Heart left ventricle (tissue), 16 donors: ENCODE measurements around the gene TIFAB. TPM values are rescaled to one million over a fixed set of nuclear protein-coding genes. Genes with fewer than 3 reads are reported as not detected.

ENCODE experiments used
- ATAC-seq, 4 donors: fragments of 200-7000 bp; cut with Tn5 transposase; one replicate each; pipeline ENCODE4 v1.9.1; 2020 to 2022; ENCODE audit warnings: moderate library complexity in 4 of 4, mild to moderate bottlenecking in 3 of 4, moderate number of reproducible peaks in 1 of 4
- DNase-seq, 5 donors: peaks; one replicate each; pipeline ENCODE4 v3.0.0-alpha.2; 2020
- H3K27ac ChIP-seq, 12 donors: fragments of 200-600 bp; sonication (generic) in 4 of 12; one replicate each; pipeline versions ENCODE4 v1.5.0 to v1.8.0; 2016 to 2022; ENCODE audit warnings: mild to moderate bottlenecking in 2 of 12
- H3K27me3 ChIP-seq, 9 donors: fragments of 200-600 bp; sonication (generic) in 2 of 9; one replicate each; pipeline versions ENCODE4 v1.5.1 to v1.8.0; 2016 to 2022; ENCODE audit warnings: mild to moderate bottlenecking in 3 of 9
- H3K36me3 ChIP-seq, 9 donors: fragments of 200-600 bp; sonication (generic) in 2 of 9; one replicate each; pipeline versions ENCODE4 v1.5.0 to v1.8.0; 2018 to 2022; ENCODE audit warnings: mild to moderate bottlenecking in 2 of 9
- H3K4me1 ChIP-seq, 12 donors: fragments of 200-600 bp; sonication (generic) in 4 of 12; one replicate each; pipeline versions ENCODE4 v1.5.0 to v1.8.0; 2016 to 2022; ENCODE audit warnings: mild to moderate bottlenecking in 3 of 12
- H3K4me3 ChIP-seq, 12 donors: fragments of 200-600 bp; sonication (generic) in 4 of 12; one replicate each; pipeline versions ENCODE4 v1.5.0 to v1.8.0; 2017 to 2022; ENCODE audit warnings: mild to moderate bottlenecking in 9 of 12, moderate library complexity in 4 of 12
- H3K9me3 ChIP-seq, 12 donors: fragments of 200-600 bp; sonication (generic) in 4 of 12; one replicate each; pipeline versions ENCODE4 v1.5.0 to v1.8.0; 2016 to 2022; ENCODE audit warnings: mild to moderate bottlenecking in 1 of 12
- CTCF ChIP-seq, 12 donors: fragments of 200-600 bp; sonication (generic) in 4 of 12; IDR thresholded peaks; one replicate each; pipeline versions ENCODE4 v1.5.0 to v1.8.0; 2018 to 2022; ENCODE audit warnings: antibody characterized with exemption in 12 of 12, mild to moderate bottlenecking in 5 of 12
- POLR2A ChIP-seq, 2 donors: fragments of 450-650 bp; IDR thresholded peaks; one replicate each; pipeline ENCODE4 v1.6.1; 2017; ENCODE audit warnings: antibody characterized with exemption in 2 of 2, mild to moderate bottlenecking in 2 of 2, moderate library complexity in 2 of 2
- WGBS, 4 donors: extraction: QIAGEN DNeasy Blood & Tissue Kit in 2 of 4; methylation state at CpG; one replicate each; pipeline versions ENCODE4 v1.1.5 to v1.1.7; 2013 to 2018; 5-methylcytosine and 5-hydroxymethylcytosine counted together
- intact Hi-C, 10 donors: fragments of 100-400 bp; cut with DNase I; formaldehyde crosslinking; loops; one replicate each; pipeline versions ENCODE4 v1.11.1 to v1.14.2; 2022
- polyA plus RNA-seq, 2 donors: library from polyadenylated mRNA; stranded (reverse); fragments of 200-250 nt; gene quantifications; one replicate each; pipeline ENCODE4 v1.2.3, GENCODE V29; 2013
- total RNA-seq, 9 donors: library from RNA; depleted of rRNA in 2 of 9; stranded (reverse); fragments of >200 nt in 2 of 9; fragmentation: NEBNext Ultra II Directional in 3 of 9; extraction: Animal tissue kit (Norgen Biotek cat#: 25700) in 3 of 9; gene quantifications; one replicate each; pipeline versions ENCODE4 v1.1.0 to v1.2.4, GENCODE V29; 2016 to 2023
- donor health status: ischemic (EF 13 %, LVEDD 7.1; RV severe dilation, severe dysfunction).
- donor health status: healthy with polysubstance abuse.
- donor health status: DM: no; HTN: yes; CAD: no.
- donor health status: DM: no; HTN: no; CAD: no.
- donor health status: ischemic (EF 25% LVEDD 6.9; RV normal size, moderate dysfunction).
- donor health status: ischemic (EF 25% LVEDD 5.7; RV mildly dilated, moderate dysfunction).
- donor health status: healthy.
- donor health status: DM: yes; HTN: yes; CAD: no.
- donor health status: ischemic (EF 35%, LVEDD 5.7; RV mildly dilated, moderate dysfunction).
- donor health status: nonischemic (EF 11% LVEDD 7.7; RV severe dilation, severe dysfunction).
- donor health status: DM: yes; HTN: yes; CAD: no.
- donor health status: PGD.
- donor health status: ischemic (EF 29% LVEDD 5.4; RV normal size, mild dysfunction).
- donor health status: nonischemic (EF 23%, LVEDD 6.1; RV moderate dilation, normal function).

TIFAB gene
- total and polyA plus RNA-seq, 11 donors, result 0.01 to 1.3 (median 0.38) TPM; not detected in 7

- TF ChIP-seq POLR2A (IDR thresholded peaks at IDR 0.05) (no peak), CTCF (IDR thresholded peaks at IDR 0.05) (no peak)
These were observed 35.1 kb downstream of the TIFAB start for GRCh38 chr5:135417083-135417482.

GRCh38 chr5:135405082-135405481 is 47.1 kb downstream of the TIFAB start:
- Histone ChIP-seq H3K36me3 (no peaks in the 10 kb centered on the region), H3K9me3 (peaks cover 0 to 4% (median 0%) of the 10 kb centered on the region in 12 donors), H3K27me3 (no peaks in the 10 kb centered on the region), H3K27ac (no peak overlapping the region), H3K4me1 (peaks cover 0 to 2% (median 0%) of the 10 kb centered on the region in 12 donors), H3K4me3 (no peak overlapping the region)
- ATAC-seq (no peak), DNase-seq (no peak)
- WGBS, 4 donors, result 79 to 94% (median 88%) methylated on average over 2 of the region's 2 CpGs
- intact Hi-C loops, result no loop called here
- TF ChIP-seq POLR2A (IDR thresholded peaks at IDR 0.05) (no peak), CTCF (IDR thresholded peaks at IDR 0.05) (no peak)

More at GRCh38 chr5:135417083-135417482, 35.1 kb downstream of the TIFAB start:
- ATAC-seq (no peak), DNase-seq (no peak)
- no peak overlapping the region for H3K4me3 ChIP-seq
- H3K36me3 ChIP-seq, result no peaks in the 10 kb centered on the region
- H3K27ac ChIP-seq, result no peak overlapping the region
- H3K4me1 ChIP-seq, result no peaks in the 10 kb centered on the region
- no peaks in the 10 kb centered on the region for H3K27me3 ChIP-seq
- peaks cover 0 to 11% (median 0%) of the 10 kb centered on the region in 12 donors for H3K9me3 ChIP-seq
- intact Hi-C loops, result no loop called here

GRCh38 chr5:135402031-135402430 is 50.1 kb downstream of the TIFAB start:
- no peak overlapping the region for H3K4me3 ChIP-seq
- no peaks in the 10 kb centered on the region for H3K36me3 ChIP-seq

GRCh38 chr5:135400866-135401265 is 51.3 kb downstream of the TIFAB start:
- WGBS, 4 donors, result 67 to 74% (median 72%) methylated on average over 5 of the region's 5 CpGs

More at GRCh38 chr5:135402031-135402430, 50.1 kb downstream of the TIFAB start:
- no peaks in the 10 kb centered on the region for H3K27me3 ChIP-seq
- H3K27ac ChIP-seq, result no peak overlapping the region
- DNase-seq, result no peak
- peaks cover 0 to 4% (median 0%) of the 10 kb centered on the region in 12 donors for H3K9me3 ChIP-seq
- no peak for ATAC-seq
- peaks cover 0 to 23% (median 17%) of the 10 kb centered on the region in 12 donors for H3K4me1 ChIP-seq
- WGBS, 4 donors, result 82 to 93% (median 85%) methylated on average over 2 of the region's 2 CpGs
- intact Hi-C loops, result no loop called here
- TF ChIP-seq CTCF (IDR thresholded peaks at IDR 0.05) (no peak), POLR2A (IDR thresholded peaks at IDR 0.05) (no peak)

More at GRCh38 chr5:135400866-135401265, 51.3 kb downstream of the TIFAB start:
- Histone ChIP-seq H3K4me3 (no peak overlapping the region), H3K27ac (no peak overlapping the region), H3K27me3 (no peaks in the 10 kb centered on the region), H3K4me1 (peaks cover 0 to 35% (median 29%) of the 10 kb centered on the region in 12 donors), H3K9me3 (peaks cover 0 to 4% (median 0%) of the 10 kb centered on the region in 12 donors), H3K36me3 (no peaks in the 10 kb centered on the region)
- DNase-seq (no peak), ATAC-seq (no peak)
- intact Hi-C loops, result no loop called here
- TF ChIP-seq POLR2A (IDR thresholded peaks at IDR 0.05) (no peak), CTCF (IDR thresholded peaks at IDR 0.05) (no peak)
